Immature natural killer cell (primary cell): Measurements from ENCODE around the gene LCE1A. TPM values are rescaled to one million over a fixed set of nuclear protein-coding genes. Genes with fewer than 3 reads are reported as not detected.

Experiments used
- DNase-seq, 3 donors: peaks; one replicate each; pipeline ENCODE4 v3.0.0; 2022; ENCODE audit warnings: mixed read lengths in 1 of 3
- H3K27ac Mint-ChIP-seq, 6 donors: one replicate each; pipeline ENCODE4 v1.8.0; 2020; ENCODE audit warnings: mixed read lengths in 6 of 6, mild to moderate bottlenecking in 5 of 6, inconsistent platforms in 4 of 6, moderate library complexity in 3 of 6
- H3K27me3 Mint-ChIP-seq, 3 donors: one replicate each; pipeline ENCODE4 v1.8.0; 2020 to 2021; ENCODE audit warnings: low read depth in 3 of 3, mild to moderate bottlenecking in 3 of 3, mixed read lengths in 3 of 3, moderate library complexity in 3 of 3, inconsistent platforms in 1 of 3
- H3K36me3 Mint-ChIP-seq, 3 donors: one replicate each; pipeline ENCODE4 v1.8.0; 2020; ENCODE audit warnings: mixed read lengths in 3 of 3, inconsistent platforms in 2 of 3, mild to moderate bottlenecking in 2 of 3
- H3K4me1 Mint-ChIP-seq, 2 donors: one replicate each; pipeline ENCODE4 v1.8.0; 2020; ENCODE audit warnings: inconsistent platforms in 2 of 2, mild to moderate bottlenecking in 2 of 2, mixed read lengths in 2 of 2, moderate library complexity in 1 of 2
- H3K4me3 Mint-ChIP-seq, 5 donors: one replicate each; pipeline ENCODE4 v1.8.0; 2020; ENCODE audit warnings: mild to moderate bottlenecking in 5 of 5, mixed read lengths in 5 of 5, inconsistent platforms in 3 of 5, moderate library complexity in 3 of 5
- H3K9me3 Mint-ChIP-seq, 6 donors: one replicate each; pipeline ENCODE4 v1.8.0; 2020; ENCODE audit warnings: mild to moderate bottlenecking in 6 of 6, mixed read lengths in 6 of 6, inconsistent platforms in 4 of 6, moderate library complexity in 3 of 6
- polyA plus RNA-seq, 3 donors: library from polyadenylated mRNA; unstranded; fragments of 300-500 nt; fragmentation: Illumina TruSeq; gene quantifications; one replicate each; pipeline ENCODE4 v1.2.3, GENCODE V29; 2021

Gene LCE1A
- polyA plus RNA-seq: not detected

- Mint-ChIP-seq H3K4me3 (no peak within 1 kb of the TSS), H3K27me3 (peaks cover 0 to 13% (median 2%) of the 10 kb centered on the region in 3 donors), H3K36me3 (no peaks in the 10 kb centered on the region), H3K27ac (no peak within 1 kb of the TSS), H3K4me1 (no peaks in the 10 kb centered on the region), H3K9me3 (peaks cover 0 to 2% (median 0%) of the 10 kb centered on the region in 6 donors)
- no peak for DNase-seq
Measured at GRCh38 chr1:152827173-152827572, at the start of gene LCE1A. Gene LCE1A, plus strand, starts transcription at chr1:152827473. Its CDS starts 0 bp downstream, at chr1:152827473.

GRCh38 chr1:152777510-152778137 is 49.6 kb upstream of the LCE1A start:
- Mint-ChIP-seq H3K27me3 (peaks cover 5 to 27% (median 5%) of the 10 kb centered on the region in 3 donors), H3K4me3 (no peak overlapping the region), H3K27ac (no peak overlapping the region), H3K4me1 (no peaks in the 10 kb centered on the region), H3K36me3 (no peaks in the 10 kb centered on the region), H3K9me3 (peaks cover 0 to 2% (median under 1%) of the 10 kb centered on the region in 6 donors)
- no peak for DNase-seq

- Mint-ChIP-seq H3K4me1 (no peaks in the 10 kb centered on the region), H3K27me3 (peaks cover 6 to 22% (median 8%) of the 10 kb centered on the region in 3 donors), H3K36me3 (no peaks in the 10 kb centered on the region), H3K4me3 (no peak overlapping the region), H3K27ac (no peak overlapping the region), H3K9me3 (peaks cover 0 to 2% (median 0%) of the 10 kb centered on the region in 6 donors)
- DNase-seq: no peak
Measured at GRCh38 chr1:152783095-152783494, 44.2 kb upstream of the LCE1A start.

- Mint-ChIP-seq H3K27me3 (peaks cover 5 to 13% (median 6%) of the 10 kb centered on the region in 3 donors), H3K27ac (no peak within 1 kb of the TSS), H3K4me1 (no peaks in the 10 kb centered on the region)
Measured at GRCh38 chr1:152786077-152786476, 41.2 kb upstream of the LCE1A start, which contains the start of gene LCE1E. Gene LCE1E, plus strand, starts transcription at chr1:152786257. Its CDS starts 1,043 bp downstream, at chr1:152787300.

GRCh38 chr1:152795686-152796085 is 31.6 kb upstream of the LCE1A start:
- Mint-ChIP-seq H3K4me3 (no peak overlapping the region), H3K27me3 (peaks cover 0 to 5% (median 1%) of the 10 kb centered on the region in 3 donors), H3K27ac (no peak overlapping the region), H3K4me1 (no peaks in the 10 kb centered on the region), H3K9me3 (no peaks in the 10 kb centered on the region), H3K36me3 (no peaks in the 10 kb centered on the region)
- no peak for DNase-seq

More at GRCh38 chr1:152786077-152786476, 41.2 kb upstream of the LCE1A start, which contains the start of gene LCE1E:
- no peak for DNase-seq
- no peaks in the 10 kb centered on the region for H3K36me3 Mint-ChIP-seq
- H3K4me3 Mint-ChIP-seq: no peak within 1 kb of the TSS
- H3K9me3 Mint-ChIP-seq: peaks cover 0 to 2% (median 0%) of the 10 kb centered on the region in 6 donors

- Mint-ChIP-seq H3K36me3 (no peaks in the 10 kb centered on the region), H3K4me3 (no peak within 1 kb of the TSS), H3K4me1 (no peaks in the 10 kb centered on the region), H3K9me3 (no peaks in the 10 kb centered on the region), H3K27me3 (peaks cover 0 to 5% (median 1%) of the 10 kb centered on the region in 3 donors), H3K27ac (no peak within 1 kb of the TSS)
- DNase-seq: no peak
Measured at GRCh38 chr1:152796421-152796820, 30.9 kb upstream of the LCE1A start, which contains the start of gene LCE1D. Gene LCE1D, plus strand, starts transcription at chr1:152796721. Its CDS starts 1,074 bp downstream, at chr1:152797795.

GRCh38 chr1:152801333-152801732 is 25.9 kb upstream of the LCE1A start:
- H3K27ac Mint-ChIP-seq: no peak overlapping the region
- no peaks in the 10 kb centered on the region for H3K9me3 Mint-ChIP-seq
- peaks cover 0 to 7% (median 3%) of the 10 kb centered on the region in 3 donors for H3K27me3 Mint-ChIP-seq
- H3K4me3 Mint-ChIP-seq: no peak overlapping the region
- no peak for DNase-seq
- H3K36me3 Mint-ChIP-seq: no peaks in the 10 kb centered on the region
- H3K4me1 Mint-ChIP-seq: no peaks in the 10 kb centered on the region

- Mint-ChIP-seq H3K4me1 (no peaks in the 10 kb centered on the region), H3K9me3 (peaks cover 0 to 4% (median 0%) of the 10 kb centered on the region in 6 donors), H3K4me3 (no peak within 1 kb of the TSS), H3K27me3 (peaks cover 3 to 7% (median 5%) of the 10 kb centered on the region in 3 donors), H3K36me3 (no peaks in the 10 kb centered on the region), H3K27ac (no peak within 1 kb of the TSS)
- DNase-seq: no peak
Measured at GRCh38 chr1:152806576-152806975, 20.7 kb upstream of the LCE1A start, which contains the start of gene LCE1C. Gene LCE1C, minus strand, starts transcription at chr1:152806651. Its CDS starts 1,173 bp downstream, at chr1:152805478.

GRCh38 chr1:152811050-152811449 is 16.2 kb upstream of the LCE1A start:
- Mint-ChIP-seq H3K9me3 (peaks cover 0 to 4% (median 0%) of the 10 kb centered on the region in 6 donors), H3K4me3 (no peak overlapping the region), H3K36me3 (no peaks in the 10 kb centered on the region), H3K27ac (no peak overlapping the region), H3K4me1 (no peaks in the 10 kb centered on the region), H3K27me3 (peaks cover 3 to 4% (median 4%) of the 10 kb centered on the region in 3 donors)
- no peak for DNase-seq

GRCh38 chr1:152811671-152812070 is 15.6 kb upstream of the LCE1A start, which contains the start of gene LCE1B:
Gene LCE1B, plus strand, starts transcription at chr1:152811971. Its CDS starts 476 bp downstream, at chr1:152812447.
- H3K4me1 Mint-ChIP-seq: no peaks in the 10 kb centered on the region
- no peak within 1 kb of the TSS for H3K4me3 Mint-ChIP-seq
- peaks cover 3 to 6% (median 4%) of the 10 kb centered on the region in 3 donors for H3K27me3 Mint-ChIP-seq
- H3K36me3 Mint-ChIP-seq: no peaks in the 10 kb centered on the region
- H3K9me3 Mint-ChIP-seq: peaks cover 0 to 4% (median 0%) of the 10 kb centered on the region in 6 donors
- no peak within 1 kb of the TSS for H3K27ac Mint-ChIP-seq
- DNase-seq: no peak

- no peaks in the 10 kb centered on the region for H3K9me3 Mint-ChIP-seq
- H3K27ac Mint-ChIP-seq: no peak overlapping the region
- no peaks in the 10 kb centered on the region for H3K4me1 Mint-ChIP-seq
- H3K36me3 Mint-ChIP-seq: no peaks in the 10 kb centered on the region
- DNase-seq: no peak
- H3K4me3 Mint-ChIP-seq: no peak overlapping the region
- H3K27me3 Mint-ChIP-seq: peaks cover 0 to 6% (median 1%) of the 10 kb centered on the region in 3 donors
Measured at GRCh38 chr1:152817309-152817708, 10.0 kb upstream of the LCE1A start.

- H3K4me3 Mint-ChIP-seq: no peak overlapping the region
- no peak overlapping the region for H3K27ac Mint-ChIP-seq
- no peak for DNase-seq
- no peaks in the 10 kb centered on the region for H3K9me3 Mint-ChIP-seq
- no peaks in the 10 kb centered on the region for H3K36me3 Mint-ChIP-seq
- H3K27me3 Mint-ChIP-seq: peaks cover 0 to 6% (median 3%) of the 10 kb centered on the region in 3 donors
- H3K4me1 Mint-ChIP-seq: no peaks in the 10 kb centered on the region
Measured at GRCh38 chr1:152823294-152823693, 4.0 kb upstream of the LCE1A start.

- Mint-ChIP-seq H3K36me3 (no peaks in the 10 kb centered on the region), H3K4me1 (no peaks in the 10 kb centered on the region), H3K27me3 (peaks cover 0 to 10% (median 1%) of the 10 kb centered on the region in 3 donors), H3K9me3 (peaks cover 0 to 2% (median 0%) of the 10 kb centered on the region in 6 donors), H3K27ac (no peak overlapping the region), H3K4me3 (no peak overlapping the region)
- no peak for DNase-seq
Measured at GRCh38 chr1:152824964-152825363, 2.3 kb upstream of the LCE1A start.

GRCh38 chr1:152836870-152837269 is 9.6 kb downstream of the LCE1A start:
- H3K36me3 Mint-ChIP-seq: no peaks in the 10 kb centered on the region
- H3K4me1 Mint-ChIP-seq: no peaks in the 10 kb centered on the region
- DNase-seq: no peak
- peaks cover 0 to 2% (median 0%) of the 10 kb centered on the region in 6 donors for H3K9me3 Mint-ChIP-seq
- H3K27ac Mint-ChIP-seq: no peak overlapping the region
- H3K4me3 Mint-ChIP-seq: no peak overlapping the region
- peaks cover 2 to 11% (median 6%) of the 10 kb centered on the region in 3 donors for H3K27me3 Mint-ChIP-seq
